Loucy (cell line): Measurements from ENCODE around the gene SPINK14.

ENCODE experiments used
- H2AFZ ChIP-seq: fragments of 200-600 bp; sonication (generic); 2 replicates; pipeline ENCODE4 v1.6.0; 2016; ENCODE audit warnings: antibody characterized with exemption, mild to moderate bottlenecking, low read length, moderate library complexity
- H3F3A ChIP-seq: fragments of 200-600 bp; 2 replicates; pipeline ENCODE4 v1.6.0; 2016; ENCODE audit warnings: antibody characterized with exemption, low read depth, mild to moderate bottlenecking
- H3K27me3 ChIP-seq: fragments of 200-600 bp; sonication (generic); 2 replicates; pipeline ENCODE4 v1.6.1; 2014; ENCODE audit warnings: low read length, mild to moderate bottlenecking; ENCODE audit not compliant: insufficient read depth, poor library complexity, severe bottlenecking
- H3K36me3 ChIP-seq: fragments of 200-600 bp; sonication (generic); 2 replicates; pipeline ENCODE4 v1.6.1; 2016; ENCODE audit warnings: low read length; ENCODE audit not compliant: insufficient read depth
- H3K4me1 ChIP-seq: fragments of 200-600 bp; sonication (generic); 2 replicates; pipeline ENCODE4 v1.5.1; 2014; ENCODE audit warnings: low read length, mild to moderate bottlenecking; ENCODE audit not compliant: insufficient read depth, poor library complexity, severe bottlenecking
- H3K4me2 ChIP-seq: fragments of 200-600 bp; sonication (generic); 2 replicates; pipeline ENCODE4 v1.6.0; 2014; ENCODE audit warnings: antibody characterized with exemption, low read length, low read depth, mild to moderate bottlenecking; ENCODE audit not compliant: poor library complexity, severe bottlenecking
- H3K4me3 ChIP-seq: fragments of 200-600 bp; sonication (generic); 2 replicates; pipeline ENCODE4 v1.5.1; 2014; ENCODE audit warnings: low read length, mild to moderate bottlenecking, mixed read lengths; ENCODE audit not compliant: poor library complexity, severe bottlenecking
- H3K79me2 ChIP-seq: fragments of 200-600 bp; sonication (generic); 2 replicates; pipeline ENCODE4 v1.6.1; 2014; ENCODE audit warnings: low read length; ENCODE audit not compliant: insufficient read depth
- H3K9ac ChIP-seq: fragments of 200-600 bp; sonication (generic); 2 replicates; pipeline ENCODE4 v1.6.0; 2014; ENCODE audit warnings: mild to moderate bottlenecking, low read depth, low read length, moderate library complexity; ENCODE audit not compliant: poor library complexity, severe bottlenecking
- H3K9me2 ChIP-seq: fragments of 200-600 bp; sonication (generic); replicated peaks from 2 replicates; pipeline ENCODE4 v1.6.1; 2016; ENCODE audit warnings: low read depth, low read length, mixed read lengths
- H3K9me3 ChIP-seq: fragments of 200-600 bp; sonication (generic); 2 replicates; pipeline ENCODE4 v1.6.1; 2014; ENCODE audit warnings: mild to moderate bottlenecking, antibody characterized with exemption, low read length, low read depth; ENCODE audit not compliant: insufficient read depth
- H4K20me1 ChIP-seq: fragments of 200-600 bp; sonication (generic); 2 replicates; pipeline ENCODE4 v1.6.0; 2014; ENCODE audit warnings: antibody characterized with exemption, low read length, mild to moderate bottlenecking; ENCODE audit not compliant: insufficient read depth, poor library complexity, severe bottlenecking
- EZH2phosphoT487 ChIP-seq: fragments of 200-600 bp; IDR thresholded peaks from 2 replicates; pipeline ENCODE4 v1.6.1; 2018; ENCODE audit warnings: antibody characterized with exemption, mild to moderate bottlenecking, moderate library complexity, borderline replicate concordance
- TF ChIP-seq, protein P1 (sequence below): fragments of 200-600 bp; sonication (generic); conservative IDR thresholded peaks from 2 replicates; pipeline ENCODE4 v1.5.1; 2014; ENCODE audit warnings: mild to moderate bottlenecking, antibody characterized with exemption, low read length

SPINK14 gene

GRCh38 chr5:148208226-148208625 is 39.9 kb downstream of the SPINK14 start:
- H3K79me2 ChIP-seq: no peaks in the 10 kb centered on the region
- no peaks in the 10 kb centered on the region for H3F3A ChIP-seq
- no peak for TF ChIP-seq EZH2phosphoT487
- TF ChIP-seq, protein P1, sequence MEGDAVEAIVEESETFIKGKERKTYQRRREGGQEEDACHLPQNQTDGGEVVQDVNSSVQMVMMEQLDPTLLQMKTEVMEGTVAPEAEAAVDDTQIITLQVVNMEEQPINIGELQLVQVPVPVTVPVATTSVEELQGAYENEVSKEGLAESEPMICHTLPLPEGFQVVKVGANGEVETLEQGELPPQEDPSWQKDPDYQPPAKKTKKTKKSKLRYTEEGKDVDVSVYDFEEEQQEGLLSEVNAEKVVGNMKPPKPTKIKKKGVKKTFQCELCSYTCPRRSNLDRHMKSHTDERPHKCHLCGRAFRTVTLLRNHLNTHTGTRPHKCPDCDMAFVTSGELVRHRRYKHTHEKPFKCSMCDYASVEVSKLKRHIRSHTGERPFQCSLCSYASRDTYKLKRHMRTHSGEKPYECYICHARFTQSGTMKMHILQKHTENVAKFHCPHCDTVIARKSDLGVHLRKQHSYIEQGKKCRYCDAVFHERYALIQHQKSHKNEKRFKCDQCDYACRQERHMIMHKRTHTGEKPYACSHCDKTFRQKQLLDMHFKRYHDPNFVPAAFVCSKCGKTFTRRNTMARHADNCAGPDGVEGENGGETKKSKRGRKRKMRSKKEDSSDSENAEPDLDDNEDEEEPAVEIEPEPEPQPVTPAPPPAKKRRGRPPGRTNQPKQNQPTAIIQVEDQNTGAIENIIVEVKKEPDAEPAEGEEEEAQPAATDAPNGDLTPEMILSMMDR: no peak
- no peak overlapping the region for H3K4me2 ChIP-seq
- H2AFZ ChIP-seq: no peak overlapping the region
- no peaks in the 10 kb centered on the region for H4K20me1 ChIP-seq
- no peaks in the 10 kb centered on the region for H3K36me3 ChIP-seq
- no peaks in the 10 kb centered on the region for H3K9me2 ChIP-seq
- H3K9me3 ChIP-seq: no peaks in the 10 kb centered on the region
- H3K4me1 ChIP-seq: no peaks in the 10 kb centered on the region
- H3K9ac ChIP-seq: no peak overlapping the region
- no peak overlapping the region for H3K4me3 ChIP-seq
- no peaks in the 10 kb centered on the region for H3K27me3 ChIP-seq

GRCh38 chr5:148209151-148209770 is 40.9 kb downstream of the SPINK14 start:
- no peaks in the 10 kb centered on the region for H3K36me3 ChIP-seq
- H3K79me2 ChIP-seq: no peaks in the 10 kb centered on the region
- H3F3A ChIP-seq: no peaks in the 10 kb centered on the region
- no peaks in the 10 kb centered on the region for H3K4me1 ChIP-seq
- no peak overlapping the region for H2AFZ ChIP-seq
- no peaks in the 10 kb centered on the region for H3K9me3 ChIP-seq
- H3K4me3 ChIP-seq: no peak overlapping the region
- H3K27me3 ChIP-seq: no peaks in the 10 kb centered on the region
- no peaks in the 10 kb centered on the region for H4K20me1 ChIP-seq
- no peaks in the 10 kb centered on the region for H3K9me2 ChIP-seq
- H3K9ac ChIP-seq: no peak overlapping the region
- no peak overlapping the region for H3K4me2 ChIP-seq
- TF ChIP-seq EZH2phosphoT487: no peak

DNA sequence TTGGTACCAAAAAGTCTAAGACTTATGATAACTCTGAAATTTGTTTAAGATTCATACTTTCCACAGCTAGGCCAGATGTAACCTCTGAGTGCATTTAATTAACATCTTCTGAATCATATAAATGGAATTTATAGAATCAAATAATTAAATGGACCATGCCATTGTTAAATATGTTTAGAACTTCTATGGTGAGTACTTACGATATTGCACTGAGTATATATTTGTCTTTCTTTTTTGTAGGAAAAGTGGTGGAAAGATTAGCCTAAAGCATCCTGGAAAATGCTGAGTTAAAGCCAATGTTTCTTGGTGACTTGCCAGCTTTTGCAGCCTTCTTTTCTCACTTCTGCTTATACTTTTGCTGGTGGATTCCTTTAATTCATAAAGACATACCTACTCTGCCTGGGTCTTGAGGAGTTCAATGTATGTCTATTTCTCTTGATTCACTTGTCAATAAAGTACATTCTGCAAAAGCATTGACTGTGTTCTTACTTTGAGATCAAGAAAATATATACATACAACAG is 46.4 kb downstream of the SPINK14 start:
- H3K27me3 ChIP-seq: no peaks in the 10 kb centered on the region
- H3K4me1 ChIP-seq: no peaks in the 10 kb centered on the region
- H4K20me1 ChIP-seq: no peaks in the 10 kb centered on the region
- no peak overlapping the region for H3K4me3 ChIP-seq
- TF ChIP-seq EZH2phosphoT487: no peak
- TF ChIP-seq, protein P1: no peak
- H3K9ac ChIP-seq: no peak overlapping the region
- no peaks in the 10 kb centered on the region for H3K9me3 ChIP-seq
- H2AFZ ChIP-seq: no peak overlapping the region
- H3K36me3 ChIP-seq: no peaks in the 10 kb centered on the region
- H3K4me2 ChIP-seq: no peak overlapping the region
- no peaks in the 10 kb centered on the region for H3F3A ChIP-seq
- H3K9me2 ChIP-seq: 0 out of 2 replicates have a peak, but pooled peaks cover 3% of the 10 kb centered on the region
- H3K79me2 ChIP-seq: no peaks in the 10 kb centered on the region

- no peaks in the 10 kb centered on the region; the same call in 1 of the 2 replicates for H3K9me3 ChIP-seq
- H3K9me2 ChIP-seq: 0 out of 2 replicates have a peak, but pooled peaks cover 8% of the 10 kb centered on the region
- H4K20me1 ChIP-seq: no peaks in the 10 kb centered on the region
- H2AFZ ChIP-seq: no peak overlapping the region
- H3K9ac ChIP-seq: no peak overlapping the region
- H3F3A ChIP-seq: no peaks in the 10 kb centered on the region
- H3K4me2 ChIP-seq: no peak overlapping the region
- H3K27me3 ChIP-seq: no peaks in the 10 kb centered on the region
- H3K4me3 ChIP-seq: no peak overlapping the region
- no peaks in the 10 kb centered on the region for H3K36me3 ChIP-seq
- no peaks in the 10 kb centered on the region for H3K79me2 ChIP-seq
- no peaks in the 10 kb centered on the region for H3K4me1 ChIP-seq
- TF ChIP-seq EZH2phosphoT487: no peak
- TF ChIP-seq, protein P1: no peak
Observed at GRCh38 chr5:148221508-148221907, 53.2 kb downstream of the SPINK14 start.
